Right lobe of liver (tissue), 6 donors: ENCODE data around the gene C20orf144. TPM values are rescaled to one million over a fixed set of nuclear protein-coding genes. Genes with fewer than 3 reads are reported as not detected.
A peak's percentile ranks its signal among the peaks of the same experiment; 100 is the strongest.

ENCODE experiments used
- ATAC-seq, 4 donors: fragments of 200-7000 bp; cut with Tn5 transposase; one replicate each; pipeline ENCODE4 v1.9.1; 2020; ENCODE audit warnings: mild to moderate bottlenecking in 4 of 4, moderate library complexity in 4 of 4
- DNase-seq, 3 donors: peaks; one replicate each; pipeline ENCODE4 v3.0.0-alpha.2; 2020
- H3K27ac ChIP-seq, 3 donors: fragments of 200-600 bp; one replicate each; pipeline ENCODE4 v1.8.0; 2022
- H3K27me3 ChIP-seq, 2 donors: fragments of 200-600 bp; one replicate each; pipeline ENCODE4 v1.8.0; 2022
- H3K36me3 ChIP-seq, 4 donors: fragments of 200-600 bp; sonication (generic) in 1 of 4; one replicate each; pipeline versions ENCODE4 v1.5.1 to v1.8.0; 2017 to 2022; ENCODE audit warnings: control low read depth in 1 of 4
- H3K4me1 ChIP-seq, 4 donors: fragments of 200-600 bp; sonication (generic) in 1 of 4; one replicate each; pipeline versions ENCODE4 v1.5.1 to v1.8.0; 2017 to 2022; ENCODE audit warnings: control low read depth in 1 of 4
- H3K4me3 ChIP-seq, 3 donors: fragments of 200-600 bp; one replicate each; pipeline ENCODE4 v1.8.0; 2022
- H3K9me3 ChIP-seq, 4 donors: fragments of 200-600 bp; sonication (generic) in 1 of 4; one replicate each; pipeline versions ENCODE4 v1.5.1 to v1.8.0; 2017 to 2022; ENCODE audit warnings: control low read depth in 1 of 4
- POLR2A ChIP-seq: fragments of 450-650 bp; IDR thresholded peaks from one replicate; pipeline ENCODE4 v1.6.1; 2017; ENCODE audit warnings: antibody characterized with exemption, mild to moderate bottlenecking
- WGBS: methylation state at CpG from one replicate; pipeline ENCODE4 v1.1.6; 2018; ENCODE audit warnings: low coverage, low lambda C conversion rate; ENCODE audit not compliant: insufficient coverage; ENCODE audit errors: missing lambda C conversion rate; 5-methylcytosine and 5-hydroxymethylcytosine counted together
- intact Hi-C, 2 donors: fragments of 100-400 bp; cut with DNase I; formaldehyde crosslinking; loops; one replicate each; pipeline versions ENCODE4 v1.11.2 to v1.14.1; 2022
- total RNA-seq, 6 experiments: library from RNA; depleted of rRNA in 2 of 6; stranded (reverse); fragments of >200 nt in 2 of 6; fragmentation: NEBNext Ultra II Directional in 3 of 6; extraction: Animal tissue kit (Norgen Biotek cat#: 25700) in 3 of 6; gene quantifications; one replicate each; pipeline versions ENCODE4 v1.1.0 to v1.2.4, GENCODE V29; 2016 to 2023
- TF ChIP-seq, protein P1 (sequence below), 4 donors: fragments of 200-600 bp in 3 of 4; fragments of 450-650 bp in 1 of 4; IDR thresholded peaks; one replicate each; pipeline versions ENCODE4 v1.5.1 to v1.8.0; 2016 to 2022; ENCODE audit warnings: antibody characterized with exemption in 4 of 4, mild to moderate bottlenecking in 2 of 4
- donor health status: DM: no; HTN: yes; CAD: no.
- donor health status: DM: no; HTN: no; CAD: no.
- donor health status: DM: no; HTN: no; CAD: no.
- donor health status: DM: no; HTN: yes; CAD: no.
- donor health status: DM: no; HTN: yes; CAD: no.

The C20orf144 gene
- total RNA-seq, 6 experiments from 2014 or later = 0.18 TPM; not detected in 5

DNA sequence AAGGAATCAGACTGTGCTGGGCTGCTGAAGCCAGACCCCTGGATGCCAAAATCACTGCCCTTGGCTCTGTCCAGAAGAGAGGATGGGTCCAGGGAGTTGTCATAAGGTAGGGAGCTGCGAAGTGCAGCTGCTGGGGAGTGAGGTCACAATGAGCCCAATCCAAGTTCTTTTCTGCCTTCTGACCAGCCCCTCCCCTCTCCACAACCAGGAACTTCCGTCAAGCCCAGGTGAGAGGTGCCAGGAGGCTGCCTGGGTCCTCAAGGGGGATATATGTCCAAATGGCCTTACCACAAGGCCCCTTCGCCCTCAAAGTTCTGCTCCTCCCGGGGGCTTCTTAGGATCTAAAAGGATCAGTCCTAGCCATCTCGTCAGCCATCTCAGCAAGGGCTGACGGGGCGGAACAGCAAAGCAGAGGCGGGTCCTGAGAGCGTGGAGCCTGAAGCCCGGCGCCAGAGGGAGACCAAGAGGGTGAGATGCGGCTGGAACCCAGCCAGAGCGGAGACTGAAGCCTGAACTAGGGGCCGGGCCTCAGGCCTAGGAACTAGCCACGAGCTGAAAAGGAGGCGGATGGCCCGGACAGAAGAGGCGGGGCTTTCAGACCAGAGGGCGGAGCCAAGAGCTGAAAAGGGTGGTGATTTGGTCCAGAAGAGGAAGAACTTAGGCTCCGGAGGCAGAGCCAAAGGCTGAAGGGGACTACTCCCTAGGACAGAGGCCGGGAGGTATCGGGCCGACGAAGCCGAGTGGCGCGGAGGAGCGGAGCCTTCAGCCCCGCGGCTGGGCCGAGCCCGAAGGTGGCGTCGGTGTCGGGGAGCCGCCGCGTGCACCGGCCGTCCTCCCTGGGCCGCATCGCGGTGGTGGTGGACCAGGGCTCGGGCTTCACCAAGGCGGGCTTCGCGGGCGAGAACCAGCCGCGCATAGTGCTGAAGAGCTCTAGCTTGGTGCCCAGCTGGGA is 4.4 kb downstream of the C20orf144 start, which contains the start of gene ACTL10:
TSS of gene ACTL10 (plus strand) at position 651 of the 952 bp plus-strand sequence. CDS start 555 bp downstream, outside the sequence.
- ATAC-seq = peak; percentile 77 to 82 (median 79)
- Histone ChIP-seq H3K9me3 (no peaks in the 10 kb centered on the region), H3K4me1 (peaks cover 0 to 22% (median 7%) of the 10 kb centered on the region in 4 donors), H3K4me3 (peak within 1 kb of the TSS; percentile 52 to 60 (median 55)), H3K27ac (peak within 1 kb of the TSS; percentile 39 to 72 (median 53)), H3K36me3 (peaks cover 0 to 1% (median 0%) of the 10 kb centered on the region in 4 donors), H3K27me3 (no peaks in the 10 kb centered on the region)
- intact Hi-C loops = no loop called here
- DNase-seq = peak; percentile 95 to 97 (median 95)
- WGBS = 7% methylated on average over 9 of the region's 50 CpGs
- TF ChIP-seq, protein P1, sequence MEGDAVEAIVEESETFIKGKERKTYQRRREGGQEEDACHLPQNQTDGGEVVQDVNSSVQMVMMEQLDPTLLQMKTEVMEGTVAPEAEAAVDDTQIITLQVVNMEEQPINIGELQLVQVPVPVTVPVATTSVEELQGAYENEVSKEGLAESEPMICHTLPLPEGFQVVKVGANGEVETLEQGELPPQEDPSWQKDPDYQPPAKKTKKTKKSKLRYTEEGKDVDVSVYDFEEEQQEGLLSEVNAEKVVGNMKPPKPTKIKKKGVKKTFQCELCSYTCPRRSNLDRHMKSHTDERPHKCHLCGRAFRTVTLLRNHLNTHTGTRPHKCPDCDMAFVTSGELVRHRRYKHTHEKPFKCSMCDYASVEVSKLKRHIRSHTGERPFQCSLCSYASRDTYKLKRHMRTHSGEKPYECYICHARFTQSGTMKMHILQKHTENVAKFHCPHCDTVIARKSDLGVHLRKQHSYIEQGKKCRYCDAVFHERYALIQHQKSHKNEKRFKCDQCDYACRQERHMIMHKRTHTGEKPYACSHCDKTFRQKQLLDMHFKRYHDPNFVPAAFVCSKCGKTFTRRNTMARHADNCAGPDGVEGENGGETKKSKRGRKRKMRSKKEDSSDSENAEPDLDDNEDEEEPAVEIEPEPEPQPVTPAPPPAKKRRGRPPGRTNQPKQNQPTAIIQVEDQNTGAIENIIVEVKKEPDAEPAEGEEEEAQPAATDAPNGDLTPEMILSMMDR (IDR thresholded peaks at IDR 0.05) = peak; percentile 12 to 30 (median 24)
- peak; percentile 83 for TF ChIP-seq POLR2A

DNA sequence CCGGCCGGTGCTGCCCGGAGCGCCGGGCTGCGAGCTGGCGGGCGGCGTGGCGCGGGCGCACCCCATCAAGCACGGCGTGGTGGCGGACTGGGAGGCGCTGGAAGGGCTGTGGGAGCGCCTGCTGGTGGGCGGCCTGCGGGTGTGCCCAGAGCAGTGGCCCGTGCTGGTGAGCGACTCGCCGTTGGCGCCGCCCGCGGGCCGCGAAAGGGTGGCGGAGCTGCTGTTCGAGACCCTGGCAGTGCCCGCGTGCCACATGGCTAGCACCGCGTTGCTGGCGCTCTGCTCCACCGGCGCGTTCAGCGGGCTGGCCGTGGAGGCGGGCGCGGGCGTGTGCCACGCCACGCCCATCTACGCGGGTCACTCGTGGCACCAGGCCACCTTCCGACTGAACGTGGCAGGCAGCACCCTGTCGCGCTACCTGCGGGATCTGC is 5.1 kb downstream of the C20orf144 start:
- peak overlapping the region; percentile 39 to 60 (median 53) for H3K27ac ChIP-seq
- ATAC-seq = peak; percentile 32 to 56 (median 40)
- DNase-seq = peak; percentile 74 to 81 (median 80)
- WGBS = no CpG with 5 or more reads among the region's 55 CpGs
- no peak for TF ChIP-seq POLR2A
- TF ChIP-seq, protein P1 (IDR thresholded peaks at IDR 0.05) = no peak
- H3K4me3 ChIP-seq = peak overlapping the region; percentile 52 to 60 (median 55)
- H3K36me3 ChIP-seq = peaks cover 0 to 1% (median 0%) of the 10 kb centered on the region in 4 donors
- intact Hi-C loops = no loop called here
- no peaks in the 10 kb centered on the region for H3K27me3 ChIP-seq
- H3K9me3 ChIP-seq = no peaks in the 10 kb centered on the region
- H3K4me1 ChIP-seq = peaks cover 0 to 22% (median 7%) of the 10 kb centered on the region in 4 donors

DNA sequence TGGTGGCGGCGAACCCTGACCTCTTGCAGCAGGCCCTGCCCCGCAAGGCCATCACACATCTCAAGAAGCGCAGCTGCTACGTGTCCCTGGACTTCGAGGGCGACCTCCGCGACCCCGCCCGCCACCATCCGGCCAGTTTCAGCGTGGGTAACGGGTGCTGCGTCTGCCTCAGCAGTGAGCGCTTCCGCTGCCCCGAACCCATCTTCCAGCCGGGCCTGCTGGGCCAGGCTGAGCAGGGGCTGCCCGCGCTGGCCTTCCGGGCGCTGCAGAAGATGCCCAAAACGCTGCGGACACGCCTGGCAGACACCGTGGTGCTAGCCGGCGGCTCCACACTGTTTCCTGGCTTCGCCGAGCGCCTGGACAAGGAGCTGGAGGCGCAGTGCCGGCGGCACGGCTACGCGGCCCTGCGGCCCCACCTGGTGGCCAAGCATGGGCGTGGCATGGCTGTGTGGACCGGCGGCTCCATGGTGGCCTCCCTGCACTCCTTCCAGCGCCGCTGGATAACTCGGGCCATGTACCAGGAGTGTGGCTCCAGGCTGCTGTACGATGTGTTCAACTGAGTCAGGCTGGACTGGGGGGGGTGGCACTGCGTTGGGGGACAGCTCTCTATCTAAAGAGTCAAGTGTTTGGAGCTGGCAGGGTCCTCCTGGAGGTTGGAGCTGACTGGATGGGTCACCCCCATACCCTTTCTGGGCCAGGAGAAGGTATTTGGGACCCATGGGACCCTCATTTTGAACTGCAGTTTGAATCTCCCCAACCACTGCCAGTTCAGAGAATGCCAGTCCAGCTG is 5.7 kb downstream of the C20orf144 start:
- WGBS = no CpG with 5 or more reads among the region's 47 CpGs
- peaks cover 0 to 21% (median 4%) of the 10 kb centered on the region in 4 donors for H3K4me1 ChIP-seq

More for the DNA sequence above, 5.7 kb downstream of the C20orf144 start:
- Histone ChIP-seq H3K27me3 (no peaks in the 10 kb centered on the region), H3K4me3 (peak overlapping the region; percentile 52 to 60 (median 55)), H3K36me3 (peaks cover 0 to 1% (median 0%) of the 10 kb centered on the region in 4 donors), H3K27ac (peak overlapping the region in 1 of 3 donors; percentile 47), H3K9me3 (no peaks in the 10 kb centered on the region)
- peak; percentile 81 to 85 (median 84) for DNase-seq
- peak; percentile 69 to 80 (median 74) for ATAC-seq
- intact Hi-C loops = no loop called here
- no peak for TF ChIP-seq POLR2A
- TF ChIP-seq, protein P1 (IDR thresholded peaks at IDR 0.05) = peak; percentile 81 to 95 (median 86)
